Ureter (tissue), 1 donor: Measurements from ENCODE around the gene ZNF226. TPM values are rescaled to one million over a fixed set of nuclear protein-coding genes. Genes with fewer than 3 reads are reported as not detected.
A peak's percentile ranks its signal among the peaks of the same experiment; 100 is the strongest.
"Not testable (repeated sequence)": the region's sequence is repeated elsewhere in the genome, so short reads cannot be mapped to it uniquely, and the experiment has no call there.

Experiments
- DNase-seq: peaks from one replicate; pipeline ENCODE4 v3.0.0-alpha.2; 2020; ENCODE audit warnings: low spot score
- total RNA-seq: library from RNA; stranded (reverse); gene quantifications from one replicate; pipeline ENCODE4 v1.2.4, GENCODE V29; 2023
- donor health status: DM: yes; HTN: yes; CAD: no.

The ZNF226 gene
- total RNA-seq: 30.8 TPM

- peak; percentile 91 for DNase-seq
Measured at GRCh38 chr19:44164673-44165512, at the start of gene ZNF226. TSS of gene ZNF226 (plus strand) at chr19:44165100. CDS start at chr19:44170081, 4,981 bp downstream.

- not testable (repeated sequence) for DNase-seq
Measured at GRCh38 chr19:44121162-44121561, 43.7 kb upstream of the ZNF226 start.

GRCh38 chr19:44131955-44132354, 32.9 kb upstream of the ZNF226 start:
- no peak for DNase-seq

- DNase-seq: peak; percentile 80
Measured at GRCh38 chr19:44141191-44142058, 23.5 kb upstream of the ZNF226 start, which contains the start of gene ZNF234. TSS of gene ZNF234 (plus strand) at chr19:44141554. CDS start at chr19:44144633, 3,079 bp downstream.

- no peak for DNase-seq
Measured at GRCh38 chr19:44142059-44142433, 22.9 kb upstream of the ZNF226 start.

- DNase-seq: no peak
Measured at GRCh38 chr19:44149776-44150175, 15.1 kb upstream of the ZNF226 start.

GRCh38 chr19:44151491-44151890, 13.4 kb upstream of the ZNF226 start:
- DNase-seq: no peak

GRCh38 chr19:44156475-44156874, 8.4 kb upstream of the ZNF226 start:
- no peak for DNase-seq

- DNase-seq: no peak
Measured at GRCh38 chr19:44163789-44164188, 1.1 kb upstream of the ZNF226 start.

- DNase-seq: no peak
Measured at GRCh38 chr19:44164327-44164672, 600 bp upstream of the ZNF226 start.

- DNase-seq: not testable (repeated sequence)
Measured at GRCh38 chr19:44170660-44171059, 5.8 kb downstream of the ZNF226 start.

- no peak for DNase-seq
Measured at GRCh38 chr19:44176590-44176989, 11.7 kb downstream of the ZNF226 start.

GRCh38 chr19:44180968-44181367, 16.1 kb downstream of the ZNF226 start:
- no peak for DNase-seq

- DNase-seq: no peak
Measured at GRCh38 chr19:44182145-44182544, 17.2 kb downstream of the ZNF226 start.

- DNase-seq: no peak
Measured at GRCh38 chr19:44190020-44190419, 25.1 kb downstream of the ZNF226 start.

- DNase-seq: no peak
Measured at GRCh38 chr19:44192127-44192526, 27.2 kb downstream of the ZNF226 start.

- DNase-seq: no peak
Measured at GRCh38 chr19:44196772-44197171, 31.9 kb downstream of the ZNF226 start.

GRCh38 chr19:44202470-44202869, 37.6 kb downstream of the ZNF226 start:
- DNase-seq: no peak

GRCh38 chr19:44202974-44203373, 38.1 kb downstream of the ZNF226 start:
- DNase-seq: no peak

- not testable (repeated sequence) for DNase-seq
Measured at GRCh38 chr19:44203877-44204276, 39.0 kb downstream of the ZNF226 start.

- DNase-seq: no peak
Measured at GRCh38 chr19:44204772-44205171, 39.9 kb downstream of the ZNF226 start.

- DNase-seq: peak; percentile 91
Measured at GRCh38 chr19:44207126-44207803, 42.4 kb downstream of the ZNF226 start.
